Colonic mucosa (tissue), 4 donors: ENCODE results near the gene BCAS3. TPM values are rescaled to one million over a fixed set of nuclear protein-coding genes. Genes with fewer than 3 reads are reported as not detected.
"Not testable (repeated sequence)": the region's sequence is repeated elsewhere in the genome, so short reads cannot be mapped to it uniquely, and the experiment has no call there.

Experiments
- DNase-seq: peaks from one replicate; pipeline ENCODE4 v3.0.0-alpha.2; 2020
- H3K27ac ChIP-seq: fragments of 200-600 bp; one replicate; pipeline ENCODE4 v1.8.0; 2021
- H3K27me3 ChIP-seq: fragments of 200-600 bp; one replicate; pipeline ENCODE4 v1.8.0; 2021
- H3K36me3 ChIP-seq: fragments of 200-600 bp; one replicate; pipeline ENCODE4 v1.8.0; 2021
- H3K4me1 ChIP-seq: fragments of 200-600 bp; one replicate; pipeline ENCODE4 v1.8.0; 2021; ENCODE audit warnings: mild to moderate bottlenecking
- H3K4me3 ChIP-seq: fragments of 200-600 bp; one replicate; pipeline ENCODE4 v1.8.0; 2021
- H3K9ac ChIP-seq, 2 donors: one replicate each; pipeline ENCODE4 v1.7.0; 2013; ENCODE audit warnings: control low read depth in 2 of 2, low read depth in 2 of 2, low read length in 2 of 2
- H3K9me3 ChIP-seq: fragments of 200-600 bp; one replicate; pipeline ENCODE4 v1.8.0; 2021
- intact Hi-C: fragments of 100-400 bp; cut with DNase I; formaldehyde crosslinking; loops from one replicate; pipeline ENCODE4 v1.14.1; 2022
- total RNA-seq, 2 donors: library from RNA; stranded (reverse); fragmentation: NEBNext Ultra II Directional in 1 of 2; extraction: Animal tissue kit (Norgen Biotek cat#: 25700) in 1 of 2; gene quantifications; one replicate each; pipeline ENCODE4 v1.2.1, GENCODE V29; 2021
- TF ChIP-seq, protein P1 (sequence below): fragments of 200-600 bp; IDR thresholded peaks from one replicate; pipeline ENCODE4 v1.8.0; 2022; ENCODE audit warnings: antibody characterized with exemption, mild to moderate bottlenecking
- donor health status: healthy.
- donor health status: DM: no; HTN: no; CAD: no.
- donor health status: DM: no; HTN: no; CAD: no.

BCAS3 gene
- total RNA-seq, 2 donors from 2014 or later = 11.0 to 17.8 TPM

- Histone ChIP-seq H3K4me1 (no peaks in the 10 kb centered on the region), H3K27me3 (no peaks in the 10 kb centered on the region), H3K27ac (no peak overlapping the region), H3K4me3 (no peak overlapping the region), H3K36me3 (no peaks in the 10 kb centered on the region), H3K9me3 (no peaks in the 10 kb centered on the region), H3K9ac (no peak overlapping the region)
- TF ChIP-seq, protein P1, sequence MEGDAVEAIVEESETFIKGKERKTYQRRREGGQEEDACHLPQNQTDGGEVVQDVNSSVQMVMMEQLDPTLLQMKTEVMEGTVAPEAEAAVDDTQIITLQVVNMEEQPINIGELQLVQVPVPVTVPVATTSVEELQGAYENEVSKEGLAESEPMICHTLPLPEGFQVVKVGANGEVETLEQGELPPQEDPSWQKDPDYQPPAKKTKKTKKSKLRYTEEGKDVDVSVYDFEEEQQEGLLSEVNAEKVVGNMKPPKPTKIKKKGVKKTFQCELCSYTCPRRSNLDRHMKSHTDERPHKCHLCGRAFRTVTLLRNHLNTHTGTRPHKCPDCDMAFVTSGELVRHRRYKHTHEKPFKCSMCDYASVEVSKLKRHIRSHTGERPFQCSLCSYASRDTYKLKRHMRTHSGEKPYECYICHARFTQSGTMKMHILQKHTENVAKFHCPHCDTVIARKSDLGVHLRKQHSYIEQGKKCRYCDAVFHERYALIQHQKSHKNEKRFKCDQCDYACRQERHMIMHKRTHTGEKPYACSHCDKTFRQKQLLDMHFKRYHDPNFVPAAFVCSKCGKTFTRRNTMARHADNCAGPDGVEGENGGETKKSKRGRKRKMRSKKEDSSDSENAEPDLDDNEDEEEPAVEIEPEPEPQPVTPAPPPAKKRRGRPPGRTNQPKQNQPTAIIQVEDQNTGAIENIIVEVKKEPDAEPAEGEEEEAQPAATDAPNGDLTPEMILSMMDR = no peak
- DNase-seq = no peak
- intact Hi-C loops = no loop called here
These were observed 76.5 kb downstream of the BCAS3 start for GRCh38 chr17:60754057-60754604.

DNA sequence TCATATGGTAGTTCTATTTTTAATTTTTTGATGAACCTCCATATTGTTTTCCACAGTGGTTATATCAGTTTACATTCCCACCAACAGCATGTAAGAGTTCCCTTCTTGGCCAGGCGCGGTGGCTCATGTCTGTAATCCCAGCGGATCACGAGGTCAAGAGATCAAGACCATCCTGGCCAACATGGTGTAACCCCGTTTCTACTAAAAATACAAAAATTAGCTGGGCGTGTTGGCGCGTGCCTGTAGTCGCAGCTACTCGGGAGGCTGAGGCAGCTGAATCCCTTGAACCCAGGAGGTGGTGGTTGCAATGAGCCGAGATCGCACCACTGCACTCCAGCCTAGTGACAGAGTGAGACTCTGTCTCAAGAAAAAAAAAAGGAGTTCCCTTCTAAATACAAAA, 79.1 kb downstream of the BCAS3 start:
- H3K4me1 ChIP-seq, H3K9ac ChIP-seq, H3K27me3 ChIP-seq, H3K4me3 ChIP-seq, H3K27ac ChIP-seq, H3K36me3 ChIP-seq, H3K9me3 ChIP-seq, DNase-seq, intact Hi-C loops: not testable (repeated sequence)

DNA sequence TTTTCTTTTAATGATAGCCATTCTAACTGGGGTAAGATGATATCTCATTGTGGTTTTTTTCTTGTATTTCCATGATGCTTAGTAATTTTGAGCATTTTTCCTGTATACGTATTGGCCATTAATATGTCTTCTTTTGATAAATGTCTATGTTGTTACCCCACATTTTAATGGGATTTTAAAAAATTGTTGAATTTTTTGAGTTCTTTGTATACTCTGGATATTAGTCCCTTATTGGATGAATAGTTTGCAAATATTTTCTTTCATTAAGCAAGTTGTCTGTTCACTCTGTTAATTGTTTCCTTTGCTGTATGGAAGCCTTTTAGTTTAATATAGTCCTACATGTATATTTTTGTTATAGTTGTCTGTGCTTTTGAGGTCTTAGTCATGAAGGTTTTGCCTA, 79.8 kb downstream of the BCAS3 start:
- Histone ChIP-seq H3K9ac (no peak overlapping the region), H3K27me3 (no peaks in the 10 kb centered on the region), H3K4me1 (no peaks in the 10 kb centered on the region), H3K36me3 (no peaks in the 10 kb centered on the region), H3K27ac (no peak overlapping the region), H3K9me3 (no peaks in the 10 kb centered on the region), H3K4me3 (no peak overlapping the region)
- intact Hi-C loops = no loop called here
- no peak for DNase-seq
- TF ChIP-seq, protein P1 = no peak

GRCh38 chr17:60759756-60760155, 82.1 kb downstream of the BCAS3 start:
- intact Hi-C loops = no loop called here
- Histone ChIP-seq H3K4me1 (no peaks in the 10 kb centered on the region), H3K4me3 (no peak overlapping the region), H3K9ac (no peak overlapping the region), H3K9me3 (no peaks in the 10 kb centered on the region), H3K27me3 (no peaks in the 10 kb centered on the region), H3K36me3 (no peaks in the 10 kb centered on the region), H3K27ac (no peak overlapping the region)
- DNase-seq = no peak
- TF ChIP-seq, protein P1 = no peak

DNA sequence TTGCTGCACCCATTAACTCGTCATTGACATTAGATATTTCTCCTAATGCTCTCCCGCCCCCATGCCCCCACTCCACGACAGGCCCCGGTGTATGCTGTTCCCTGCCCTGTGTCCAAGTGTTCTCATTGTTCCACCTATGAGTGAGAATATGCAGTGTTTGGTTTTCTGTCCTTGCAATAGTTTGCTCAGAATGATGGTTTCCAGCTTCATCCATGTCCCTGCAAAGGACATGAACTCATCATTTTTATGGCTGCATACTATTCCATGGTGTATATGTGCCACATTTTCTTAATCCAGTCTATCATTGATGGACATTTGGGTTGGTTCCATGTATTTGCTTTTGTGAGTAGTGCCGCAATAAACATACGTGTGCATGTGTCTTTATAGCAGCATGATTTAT, 83.7 kb downstream of the BCAS3 start:
- H3K4me3 ChIP-seq, H3K9ac ChIP-seq, H3K27ac ChIP-seq, H3K4me1 ChIP-seq, intact Hi-C loops, DNase-seq, H3K9me3 ChIP-seq, H3K36me3 ChIP-seq, H3K27me3 ChIP-seq: not testable (repeated sequence)

DNA sequence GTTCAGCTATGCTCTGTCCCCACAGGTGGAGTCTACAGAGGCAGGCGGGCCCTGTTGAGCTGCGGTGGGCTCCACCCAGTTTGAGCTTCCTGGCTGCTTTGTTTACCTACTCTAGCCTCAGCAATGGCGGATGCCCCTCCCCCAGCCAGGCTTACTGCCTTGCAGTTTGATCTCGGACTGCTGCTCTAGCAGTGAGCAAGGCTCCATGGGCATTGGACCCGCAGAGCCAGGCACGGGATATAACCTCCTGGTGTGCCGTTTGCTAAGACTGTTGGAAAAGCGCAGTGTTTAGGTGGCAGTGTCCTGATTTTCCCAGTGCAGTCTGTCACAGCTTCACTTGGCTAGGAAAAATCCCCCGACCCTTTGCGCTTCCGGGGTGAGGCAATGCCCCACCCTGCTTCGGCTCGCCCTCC, 89.1 kb downstream of the BCAS3 start:
- no peaks in the 10 kb centered on the region for H3K4me1 ChIP-seq
- no peaks in the 10 kb centered on the region for H3K9me3 ChIP-seq
- H3K36me3 ChIP-seq = no peaks in the 10 kb centered on the region
- no peak overlapping the region for H3K9ac ChIP-seq
- H3K27me3 ChIP-seq = no peaks in the 10 kb centered on the region
- intact Hi-C loops = no loop called here
- TF ChIP-seq, protein P1 = no peak
- no peak overlapping the region for H3K4me3 ChIP-seq
- H3K27ac ChIP-seq = no peak overlapping the region
- no peak for DNase-seq
